Neural progenitor cell (in vitro differentiated cells): ENCODE data around the gene MTCL1. TPM values are rescaled to one million over a fixed set of nuclear protein-coding genes. Genes with fewer than 3 reads are reported as not detected.

Source experiments
- DNase-seq: peaks from one replicate; pipeline ENCODE4 v3.0.0-alpha.2; 2016; ENCODE audit warnings: low spot score
- H2AFZ ChIP-seq: fragments of 200-600 bp; sonication (generic); replicated peaks from 2 replicates; pipeline ENCODE4 v1.6.1; 2016; ENCODE audit warnings: antibody characterized with exemption
- H3F3A ChIP-seq: fragments of 200-600 bp; sonication (generic); 2 replicates; pipeline ENCODE4 v1.6.1; 2016; ENCODE audit warnings: antibody characterized with exemption, low read depth
- H3K27ac ChIP-seq: fragments of 200-600 bp; sonication (generic); 2 replicates; pipeline ENCODE4 v1.5.1; 2016; ENCODE audit warnings: mild to moderate bottlenecking
- H3K27me3 ChIP-seq: fragments of 200-600 bp; sonication (generic); 2 replicates; pipeline ENCODE4 v1.6.1; 2016; ENCODE audit warnings: mild to moderate bottlenecking, moderate library complexity
- H3K36me3 ChIP-seq: fragments of 200-600 bp; sonication (generic); 2 replicates; pipeline ENCODE4 v1.5.1; 2016
- H3K4me1 ChIP-seq: fragments of 200-600 bp; sonication (generic); 2 replicates; pipeline ENCODE4 v1.6.1; 2016; ENCODE audit warnings: mixed run types
- H3K4me2 ChIP-seq: fragments of 200-600 bp; sonication (generic); 2 replicates; pipeline ENCODE4 v1.6.1; 2016
- H3K4me3 ChIP-seq: fragments of 200-600 bp; sonication (generic); 2 replicates; pipeline ENCODE4 v1.5.1; 2016
- H3K79me2 ChIP-seq: fragments of 200-600 bp; sonication (generic); 2 replicates; pipeline ENCODE4 v1.6.1; 2016; ENCODE audit warnings: low read depth
- H3K9ac ChIP-seq: fragments of 200-600 bp; sonication (generic); 2 replicates; pipeline ENCODE4 v1.6.1; 2016
- H3K9me3 ChIP-seq: fragments of 200-600 bp; sonication (generic); 2 replicates; pipeline ENCODE4 v1.5.1; 2016; ENCODE audit warnings: low read depth
- H4K20me1 ChIP-seq: fragments of 200-600 bp; sonication (generic); 2 replicates; pipeline ENCODE4 v1.6.1; 2016; ENCODE audit warnings: low read depth
- H3K27ac Mint-ChIP-seq: 3 replicates; pipeline ENCODE4 v1.8.0; 2021; ENCODE audit warnings: mixed read lengths
- H3K27me3 Mint-ChIP-seq: 2 replicates; pipeline ENCODE4 v1.8.0; 2022; ENCODE audit warnings: low read depth, mild to moderate bottlenecking, inconsistent platforms, moderate library complexity, mixed read lengths; ENCODE audit not compliant: insufficient read depth
- H3K36me3 Mint-ChIP-seq: 3 replicates; pipeline ENCODE4 v1.8.0; 2021; ENCODE audit warnings: mixed read lengths
- H3K4me1 Mint-ChIP-seq: 3 replicates; pipeline ENCODE4 v1.8.0; 2021; ENCODE audit warnings: mixed read lengths
- H3K4me3 Mint-ChIP-seq: 3 replicates; pipeline ENCODE4 v1.8.0; 2021; ENCODE audit warnings: mild to moderate bottlenecking, moderate library complexity, mixed read lengths
- H3K9me3 Mint-ChIP-seq: 3 replicates; pipeline ENCODE4 v1.8.0; 2020; ENCODE audit warnings: mixed read lengths
- EZH2 ChIP-seq: fragments of 200-600 bp; sonication (generic); IDR thresholded peaks from 2 replicates; pipeline ENCODE4 v1.6.1; 2017; ENCODE audit warnings: antibody characterized with exemption, mild to moderate bottlenecking, moderate library complexity
- EZH2phosphoT487 ChIP-seq: fragments of 200-600 bp; sonication (generic); IDR thresholded peaks from 2 replicates; pipeline ENCODE4 v1.6.1; 2017; ENCODE audit warnings: antibody characterized with exemption
- total RNA-seq: library from RNA; depleted of rRNA; stranded (reverse); fragments of >200 nt; gene quantifications from 2 replicates; pipeline ENCODE4 v1.2.3, GENCODE V29; 2015; ENCODE audit warnings: low replicate concordance
- TF ChIP-seq, protein P1 (sequence below): fragments of 200-600 bp; sonication (generic); IDR thresholded peaks from 2 replicates; pipeline ENCODE4 v1.5.1; 2017; ENCODE audit warnings: antibody characterized with exemption, mild to moderate bottlenecking

MTCL1 gene
- total RNA-seq, 1 donor from 2014 or later = 36.9 TPM

- Mint-ChIP-seq H3K36me3 (peaks cover 43% of the 10 kb centered on the region), H3K27ac (no peak overlapping the region), H3K4me1 (peaks cover 28% of the 10 kb centered on the region), H3K9me3 (peaks cover 17% of the 10 kb centered on the region), H3K4me3 (no peak overlapping the region), H3K27me3 (peaks cover 7% of the 10 kb centered on the region)
- TF ChIP-seq EZH2phosphoT487 = no peak
- TF ChIP-seq EZH2 = no peak
- TF ChIP-seq, protein P1, sequence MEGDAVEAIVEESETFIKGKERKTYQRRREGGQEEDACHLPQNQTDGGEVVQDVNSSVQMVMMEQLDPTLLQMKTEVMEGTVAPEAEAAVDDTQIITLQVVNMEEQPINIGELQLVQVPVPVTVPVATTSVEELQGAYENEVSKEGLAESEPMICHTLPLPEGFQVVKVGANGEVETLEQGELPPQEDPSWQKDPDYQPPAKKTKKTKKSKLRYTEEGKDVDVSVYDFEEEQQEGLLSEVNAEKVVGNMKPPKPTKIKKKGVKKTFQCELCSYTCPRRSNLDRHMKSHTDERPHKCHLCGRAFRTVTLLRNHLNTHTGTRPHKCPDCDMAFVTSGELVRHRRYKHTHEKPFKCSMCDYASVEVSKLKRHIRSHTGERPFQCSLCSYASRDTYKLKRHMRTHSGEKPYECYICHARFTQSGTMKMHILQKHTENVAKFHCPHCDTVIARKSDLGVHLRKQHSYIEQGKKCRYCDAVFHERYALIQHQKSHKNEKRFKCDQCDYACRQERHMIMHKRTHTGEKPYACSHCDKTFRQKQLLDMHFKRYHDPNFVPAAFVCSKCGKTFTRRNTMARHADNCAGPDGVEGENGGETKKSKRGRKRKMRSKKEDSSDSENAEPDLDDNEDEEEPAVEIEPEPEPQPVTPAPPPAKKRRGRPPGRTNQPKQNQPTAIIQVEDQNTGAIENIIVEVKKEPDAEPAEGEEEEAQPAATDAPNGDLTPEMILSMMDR = no peak
- Histone ChIP-seq H3K27me3 (no peaks in the 10 kb centered on the region), H3K79me2 (peaks cover 41% of the 10 kb centered on the region), H3K9me3 (no peaks in the 10 kb centered on the region), H2AFZ (no peak overlapping the region), H3K27ac (no peak overlapping the region), H3K4me1 (peaks cover 32% of the 10 kb centered on the region), H3K9ac (no peak overlapping the region), H4K20me1 (peaks cover 28% of the 10 kb centered on the region), H3K4me2 (no peak overlapping the region), H3K36me3 (peaks cover 8% of the 10 kb centered on the region), H3F3A (peaks cover 26% of the 10 kb centered on the region), H3K4me3 (no peak overlapping the region)
- no peak for DNase-seq
These were observed 58.3 kb downstream of the MTCL1 start for GRCh38 chr18:8763611-8764010.

DNA sequence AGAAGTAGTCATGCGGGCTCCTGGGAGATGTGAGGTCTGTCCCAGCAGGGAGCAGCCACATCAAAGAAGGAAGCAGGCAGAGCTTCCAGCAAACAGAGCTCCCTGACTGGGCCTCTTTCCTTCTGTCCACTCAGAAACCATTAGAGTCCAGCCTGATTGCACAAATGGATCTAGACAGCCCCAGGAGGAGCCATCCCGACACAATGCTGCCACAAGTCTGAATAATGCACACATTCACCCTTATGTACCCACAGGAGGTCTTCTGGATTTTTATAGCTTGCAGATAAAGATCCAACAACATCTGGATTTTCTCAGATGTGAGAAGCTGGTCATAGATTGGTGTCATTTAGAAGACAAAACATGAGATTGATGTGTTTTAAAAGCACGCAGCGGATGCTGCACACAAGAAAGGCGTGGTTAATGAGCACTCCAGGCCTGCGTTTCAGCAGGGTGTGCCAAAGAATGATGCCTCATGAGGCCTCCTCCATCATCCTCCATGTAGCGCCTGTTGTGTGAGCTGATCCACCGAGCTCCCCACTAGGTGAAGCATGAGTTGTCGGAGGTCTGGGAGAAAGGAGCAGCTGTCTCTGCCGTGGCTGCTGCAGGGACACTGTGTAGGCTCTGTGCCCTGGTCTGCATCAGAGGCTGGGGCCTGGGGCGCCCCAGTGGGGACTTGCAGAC, 60.6 kb downstream of the MTCL1 start:
- peaks cover 34% of the 10 kb centered on the region for H3K79me2 ChIP-seq
- Mint-ChIP-seq H3K36me3 (peaks cover 31% of the 10 kb centered on the region), H3K4me3 (no peak overlapping the region), H3K27ac (peak overlapping the region; percentile 72), H3K4me1 (peaks cover 28% of the 10 kb centered on the region), H3K9me3 (peaks cover 6% of the 10 kb centered on the region), H3K27me3 (peaks cover 7% of the 10 kb centered on the region)
- H3K4me3 ChIP-seq = no peak overlapping the region
- peaks cover 4% of the 10 kb centered on the region for H3K36me3 ChIP-seq
- H3K27ac ChIP-seq = peak overlapping the region; percentile 71
- H3K4me2 ChIP-seq = peak overlapping the region; percentile 60
- H3K9me3 ChIP-seq = no peaks in the 10 kb centered on the region
- peaks cover 26% of the 10 kb centered on the region for H3F3A ChIP-seq
- TF ChIP-seq EZH2phosphoT487 = no peak
- no peaks in the 10 kb centered on the region for H3K27me3 ChIP-seq
- no peak for DNase-seq
- H3K9ac ChIP-seq = no peak overlapping the region
- H2AFZ ChIP-seq = no peak overlapping the region
- H4K20me1 ChIP-seq = peaks cover 28% of the 10 kb centered on the region
- H3K4me1 ChIP-seq = peaks cover 41% of the 10 kb centered on the region

DNA sequence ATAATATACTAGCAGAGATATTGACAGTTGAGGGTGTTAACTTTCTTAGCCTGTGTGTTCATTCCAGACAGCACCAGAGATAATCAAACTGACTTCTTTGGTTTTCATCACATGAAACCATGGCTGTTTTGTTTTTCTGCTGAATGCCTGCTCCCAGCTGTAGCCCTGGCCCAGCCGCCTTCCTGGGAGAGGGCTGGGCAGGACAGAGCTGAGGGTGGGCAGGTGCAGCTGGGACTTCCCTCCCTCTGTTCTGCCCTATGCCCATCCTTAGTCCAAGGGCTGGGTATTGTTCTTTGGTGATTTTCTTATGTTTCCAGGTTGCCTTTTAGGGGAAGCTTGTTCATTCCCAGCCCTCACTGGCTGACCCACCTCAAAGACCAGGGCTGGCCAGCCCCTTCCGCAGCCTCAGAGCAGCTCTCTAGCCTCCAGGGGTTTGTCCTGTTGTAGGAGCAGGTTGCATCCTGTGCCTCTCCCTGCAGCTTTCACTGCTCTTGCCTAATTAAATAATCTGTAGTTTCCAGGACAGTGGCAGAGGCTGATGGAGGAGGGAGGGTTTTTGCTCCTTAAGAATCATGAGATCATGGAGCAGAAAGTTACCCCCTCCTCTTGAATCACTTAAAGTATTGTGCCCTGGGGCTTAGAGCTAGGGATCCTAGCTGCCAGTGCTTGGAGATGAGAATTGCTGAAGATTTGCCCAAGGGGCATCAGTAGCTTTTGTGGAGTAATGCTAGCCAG, 61.4 kb downstream of the MTCL1 start:
- Histone ChIP-seq H2AFZ (no peak overlapping the region), H3K79me2 (peaks cover 37% of the 10 kb centered on the region), H3K4me1 (peaks cover 44% of the 10 kb centered on the region), H3K4me2 (peak overlapping the region; percentile 60), H3F3A (peaks cover 26% of the 10 kb centered on the region), H4K20me1 (peaks cover 28% of the 10 kb centered on the region), H3K4me3 (no peak overlapping the region), H3K36me3 (no peaks in the 10 kb centered on the region), H3K9ac (no peak overlapping the region), H3K27ac (peak overlapping the region; percentile 71), H3K27me3 (no peaks in the 10 kb centered on the region), H3K9me3 (no peaks in the 10 kb centered on the region)
- Mint-ChIP-seq H3K36me3 (peaks cover 26% of the 10 kb centered on the region), H3K27me3 (peaks cover 7% of the 10 kb centered on the region), H3K4me3 (no peak overlapping the region), H3K27ac (no peak overlapping the region), H3K4me1 (peaks cover 31% of the 10 kb centered on the region), H3K9me3 (no peaks in the 10 kb centered on the region)
- peak; percentile 54 for DNase-seq
- TF ChIP-seq EZH2phosphoT487 (no peak), EZH2 (no peak)
- TF ChIP-seq, protein P1 = no peak
